SU-DHL-6 (cell line): ENCODE measurements around the gene STXBP5.

Experiments
- CTCF ChIP-seq: fragments of 200-600 bp; sonication (generic); IDR thresholded peaks from one replicate; pipeline ENCODE4 v1.5.1; 2017; ENCODE audit warnings: antibody characterized with exemption, mild to moderate bottlenecking, low read length, moderate library complexity; ENCODE audit not compliant: insufficient read depth, poor library complexity, severe bottlenecking
- EZH2phosphoT487 ChIP-seq: fragments of 200-600 bp; sonication (generic), shearing (Covaris generic); conservative IDR thresholded peaks from 2 replicates; pipeline ENCODE4 v1.6.1; 2018; ENCODE audit warnings: mild to moderate bottlenecking, antibody characterized with exemption, low read length, moderate library complexity, mixed read lengths

DNA sequence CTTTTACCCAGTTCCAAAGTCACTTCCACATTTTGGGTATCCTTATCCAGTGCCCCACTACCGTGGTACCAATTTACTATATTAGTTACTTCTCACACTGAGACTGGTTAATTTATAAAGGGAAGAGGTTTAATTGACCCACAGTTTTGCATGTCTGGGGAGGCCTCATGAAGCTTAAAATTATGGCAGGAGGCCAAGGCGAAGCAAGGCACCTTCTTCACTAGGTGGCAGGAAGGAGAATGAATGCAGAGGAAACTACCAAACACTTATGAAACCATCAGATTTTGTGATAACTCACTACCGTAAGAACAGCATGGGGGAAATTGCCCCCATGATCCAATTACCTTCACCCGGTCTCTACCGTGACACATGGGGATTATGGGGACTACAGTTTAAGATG is 197.6 kb downstream of the STXBP5 start:
- TF ChIP-seq CTCF (no peak), EZH2phosphoT487 (no peak)
